GM18858 (cell line): ENCODE measurements around the gene WNT7B.

Source experiments
- ATAC-seq: cut with Tn5 transposase; IDR thresholded peaks from one replicate; pipeline ENCODE4 v1.9.1; 2021; ENCODE audit not compliant: unreplicated experiment

WNT7B gene

GRCh38 chr22:45960477-45961386 lies 16.2 kb downstream of the WNT7B start:
- ATAC-seq, result no peak

- no peak for ATAC-seq
Measured at GRCh38 chr22:45959719-45960476, 17.1 kb downstream of the WNT7B start.

- no peak for ATAC-seq
Measured at GRCh38 chr22:45958971-45959370, 18.0 kb downstream of the WNT7B start.

- no peak for ATAC-seq
Measured at GRCh38 chr22:45957826-45958225, 19.1 kb downstream of the WNT7B start.

- no peak for ATAC-seq
Measured at GRCh38 chr22:45953178-45953577, 23.8 kb downstream of the WNT7B start.

GRCh38 chr22:45952553-45952952 lies 24.4 kb downstream of the WNT7B start:
- no peak for ATAC-seq

GRCh38 chr22:45952151-45952550 lies 24.8 kb downstream of the WNT7B start:
- no peak for ATAC-seq

GRCh38 chr22:45949891-45950290 lies 27.1 kb downstream of the WNT7B start:
- no peak for ATAC-seq

- no peak for ATAC-seq
Measured at GRCh38 chr22:45949258-45949870, 27.6 kb downstream of the WNT7B start.

- no peak for ATAC-seq
Measured at GRCh38 chr22:45948081-45948648, 28.8 kb downstream of the WNT7B start.

- no peak for ATAC-seq
Measured at GRCh38 chr22:45946805-45947600, 30.0 kb downstream of the WNT7B start.

GRCh38 chr22:45945621-45946106 lies 31.3 kb downstream of the WNT7B start:
- ATAC-seq, result no peak

GRCh38 chr22:45942787-45943493 lies 34.0 kb downstream of the WNT7B start:
- ATAC-seq, result no peak

- no peak for ATAC-seq
Measured at GRCh38 chr22:45942344-45942743, 34.6 kb downstream of the WNT7B start.

GRCh38 chr22:45938913-45939312 lies 38.0 kb downstream of the WNT7B start:
- no peak for ATAC-seq

- no peak for ATAC-seq
Measured at GRCh38 chr22:45937960-45938359, 39.0 kb downstream of the WNT7B start.

- ATAC-seq, result no peak
Measured at GRCh38 chr22:45935573-45935972, 41.4 kb downstream of the WNT7B start.

- no peak for ATAC-seq
Measured at GRCh38 chr22:45934659-45935341, 42.2 kb downstream of the WNT7B start.

- ATAC-seq, result no peak
Measured at GRCh38 chr22:45934168-45934564, 42.8 kb downstream of the WNT7B start.
